GM18951 (cell line): ENCODE data around the gene TSHZ3.

Source experiments
- POLR2A ChIP-seq: IDR thresholded peaks from 4 replicates; pipeline ENCODE4 v1.6.1; 2011; ENCODE audit warnings: mild to moderate bottlenecking; ENCODE audit not compliant: insufficient read length, insufficient read depth; ENCODE audit errors: extremely low read depth
- in situ Hi-C: fragments of 300-500 bp; cut with MboI; formaldehyde crosslinking; loops from one replicate; pipeline ENCODE4 v1.12.0; 2022; ENCODE audit warnings: low sequenced_read_pairs, mixed read lengths, inconsistent platforms; ENCODE audit not compliant: unreplicated experiment

TSHZ3 gene

GRCh38 chr19:31349160-31349881 is at the start of gene TSHZ3:
Gene TSHZ3, minus strand, starts transcription at chr19:31349436. Its CDS starts 217 bp downstream, at chr19:31349219.
- in situ Hi-C loops = no loop called here
- TF ChIP-seq POLR2A = no peak

GRCh38 chr19:31397308-31397707 is 48.1 kb upstream of the TSHZ3 start:
- in situ Hi-C loops = no loop called here

GRCh38 chr19:31392464-31392863 is 43.2 kb upstream of the TSHZ3 start:
- TF ChIP-seq POLR2A = no peak
- in situ Hi-C loops = no loop called here

More at GRCh38 chr19:31397308-31397707, 48.1 kb upstream of the TSHZ3 start:
- no peak for TF ChIP-seq POLR2A

GRCh38 chr19:31391518-31391917 is 42.3 kb upstream of the TSHZ3 start:
- TF ChIP-seq POLR2A = no peak
- in situ Hi-C loops = no loop called here

GRCh38 chr19:31390711-31391110 is 41.5 kb upstream of the TSHZ3 start:
- TF ChIP-seq POLR2A = no peak
- in situ Hi-C loops = no loop called here

GRCh38 chr19:31389874-31390273 is 40.6 kb upstream of the TSHZ3 start:
- no peak for TF ChIP-seq POLR2A
- in situ Hi-C loops = no loop called here

GRCh38 chr19:31387717-31388301 is 38.6 kb upstream of the TSHZ3 start:
- no peak for TF ChIP-seq POLR2A
- in situ Hi-C loops = no loop called here

GRCh38 chr19:31386806-31387205 is 37.6 kb upstream of the TSHZ3 start:
- in situ Hi-C loops = no loop called here
- no peak for TF ChIP-seq POLR2A

GRCh38 chr19:31385744-31386143 is 36.5 kb upstream of the TSHZ3 start:
- no peak for TF ChIP-seq POLR2A

GRCh38 chr19:31383553-31383952 is 34.3 kb upstream of the TSHZ3 start:
- no peak for TF ChIP-seq POLR2A
- in situ Hi-C loops = no loop called here

More at GRCh38 chr19:31385744-31386143, 36.5 kb upstream of the TSHZ3 start:
- in situ Hi-C loops = no loop called here

- no peak for TF ChIP-seq POLR2A
- in situ Hi-C loops = no loop called here
These were observed 31.6 kb upstream of the TSHZ3 start for GRCh38 chr19:31380854-31381253.

- in situ Hi-C loops = no loop called here
- no peak for TF ChIP-seq POLR2A
These were observed 29.2 kb upstream of the TSHZ3 start for GRCh38 chr19:31378404-31378803.

GRCh38 chr19:31377736-31378135 is 28.5 kb upstream of the TSHZ3 start:
- TF ChIP-seq POLR2A = no peak
- in situ Hi-C loops = no loop called here

GRCh38 chr19:31372246-31372781 is 23.1 kb upstream of the TSHZ3 start:
- TF ChIP-seq POLR2A = no peak
- in situ Hi-C loops = no loop called here

- TF ChIP-seq POLR2A = no peak
- in situ Hi-C loops = no loop called here
These were observed 21.0 kb upstream of the TSHZ3 start for GRCh38 chr19:31370216-31370615.

GRCh38 chr19:31364963-31365362 is 15.7 kb upstream of the TSHZ3 start:
- in situ Hi-C loops = no loop called here
- no peak for TF ChIP-seq POLR2A
